ENCODE results near the gene SMIM38. TPM values are rescaled to one million over a fixed set of nuclear protein-coding genes. Genes with fewer than 3 reads are reported as not detected.

Gene SMIM38
- total and polyA plus RNA-seq, 4 experiments from 2014 or later = 0.50 to 0.70 TPM; not detected in 2

GRCh38 chr11:69129053-69129452 is 26.7 kb upstream of the SMIM38 start:
- POLR2A ChIA-PET (ENCODE audit: partially characterized antibody) = no interaction called here

DNA sequence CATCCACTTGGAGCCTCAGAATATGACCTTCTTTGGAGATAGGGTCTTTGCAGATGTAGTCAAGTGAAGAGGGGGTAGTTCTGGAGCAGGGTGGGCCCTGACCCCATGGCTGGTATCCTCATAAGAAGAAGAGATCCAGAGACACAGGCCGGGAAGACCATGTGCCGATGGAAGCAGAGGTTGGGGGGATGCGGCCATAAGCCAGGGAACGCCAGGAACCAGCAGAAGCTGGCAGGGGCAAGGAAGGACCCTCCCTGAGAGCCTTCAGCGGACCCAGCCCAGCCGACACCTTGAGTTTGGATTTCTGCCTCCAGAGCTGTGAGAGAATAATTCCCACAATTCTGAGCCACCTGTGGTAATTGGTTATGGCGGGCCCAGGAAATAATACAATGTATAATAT is 26.1 kb upstream of the SMIM38 start:
- Histone ChIP-seq H3K27ac (ENCODE audit: low read depth, low read length) (no peak overlapping the region), H3K4me3 (ENCODE audit: low read length in 2 of 2) (no peak overlapping the region), H3K4me1 (ENCODE audit: insufficient read depth, low read length) (peaks cover 16% of the 10 kb centered on the region), H3K9me3 (ENCODE audit: control insufficient read depth in 1 of 2, low read length in 2 of 2) (no peaks in the 10 kb centered on the region), H3K27me3 (ENCODE audit: insufficient read depth, low read length) (no peaks in the 10 kb centered on the region), H3K36me3 (ENCODE audit: insufficient read depth, low read length) (no peaks in the 10 kb centered on the region)
- ChIA-PET POLR2A (ENCODE audit: partially characterized antibody) (no interaction called here), CTCF (ENCODE audit: partially characterized antibody) (no interaction called here)
- H3K27ac Mint-ChIP-seq = peak overlapping the region in 1 of 7 donors; percentile 55
- peaks cover 5 to 18% (median 14%) of the 10 kb centered on the region in 4 donors for H3K4me1 Mint-ChIP-seq
- H3K4me3 Mint-ChIP-seq = no peak overlapping the region
- H3K9me3 Mint-ChIP-seq = peaks cover 0 to 19% (median 10%) of the 10 kb centered on the region in 8 donors
- no peak for DNase-seq
- intact Hi-C loops (cut with micrococcal nuclease) = no loop called here
- peaks cover 0 to 3% of the 10 kb centered on the region in 2 donors for H3K36me3 Mint-ChIP-seq
- H3K27me3 Mint-ChIP-seq = no peaks in the 10 kb centered on the region

More at GRCh38 chr11:69129053-69129452, 26.7 kb upstream of the SMIM38 start:
- intact Hi-C loops (cut with micrococcal nuclease) = no loop called here
- H3K27ac Mint-ChIP-seq = no peak overlapping the region
- H3K4me1 ChIP-seq (ENCODE audit: insufficient read depth, low read length) = peaks cover 22% of the 10 kb centered on the region
- DNase-seq = no peak
- no peaks in the 10 kb centered on the region for H3K9me3 ChIP-seq (ENCODE audit: control insufficient read depth in 1 of 2, low read length in 2 of 2)
- no peak overlapping the region for H3K4me3 Mint-ChIP-seq
- H3K4me1 Mint-ChIP-seq = peaks cover 10 to 24% (median 20%) of the 10 kb centered on the region in 4 donors
- H3K4me3 ChIP-seq (ENCODE audit: low read length in 2 of 2) = no peak overlapping the region
- no peaks in the 10 kb centered on the region for H3K36me3 ChIP-seq (ENCODE audit: insufficient read depth, low read length)
- H3K27me3 Mint-ChIP-seq = no peaks in the 10 kb centered on the region
- H3K27ac ChIP-seq (ENCODE audit: low read depth, low read length) = no peak overlapping the region
- no peaks in the 10 kb centered on the region for H3K27me3 ChIP-seq (ENCODE audit: insufficient read depth, low read length)
- H3K36me3 Mint-ChIP-seq = peaks cover 0 to 3% of the 10 kb centered on the region in 2 donors
- CTCF ChIA-PET (ENCODE audit: partially characterized antibody) = no interaction called here
- peaks cover 0 to 19% (median 10%) of the 10 kb centered on the region in 8 donors for H3K9me3 Mint-ChIP-seq

- no peak for DNase-seq
- no peaks in the 10 kb centered on the region for H3K36me3 ChIP-seq (ENCODE audit: insufficient read depth, low read length)
- intact Hi-C loops (cut with micrococcal nuclease) = no loop called here
- H3K27me3 ChIP-seq (ENCODE audit: insufficient read depth, low read length) = no peaks in the 10 kb centered on the region
- no peaks in the 10 kb centered on the region for H3K9me3 ChIP-seq (ENCODE audit: control insufficient read depth in 1 of 2, low read length in 2 of 2)
- H3K9me3 Mint-ChIP-seq = peaks cover 0 to 19% (median 10%) of the 10 kb centered on the region in 8 donors
- no peaks in the 10 kb centered on the region for H3K27me3 Mint-ChIP-seq
- H3K36me3 Mint-ChIP-seq = peaks cover 0 to 3% of the 10 kb centered on the region in 2 donors
- H3K27ac Mint-ChIP-seq = peak overlapping the region in 2 of 7 donors; percentile 62 to 70
- ChIA-PET POLR2A (ENCODE audit: partially characterized antibody) (no interaction called here), CTCF (ENCODE audit: partially characterized antibody) (no interaction called here)
- peaks cover 13% of the 10 kb centered on the region for H3K4me1 ChIP-seq (ENCODE audit: insufficient read depth, low read length)
- no peak overlapping the region for H3K27ac ChIP-seq (ENCODE audit: low read depth, low read length)
- no peak overlapping the region for H3K4me3 ChIP-seq (ENCODE audit: low read length in 2 of 2)
- H3K4me3 Mint-ChIP-seq = no peak overlapping the region
- peaks cover 4 to 15% (median 12%) of the 10 kb centered on the region in 4 donors for H3K4me1 Mint-ChIP-seq
Measured at GRCh38 chr11:69130654-69131053, 25.1 kb upstream of the SMIM38 start.

GRCh38 chr11:69131121-69131566 is 24.6 kb upstream of the SMIM38 start:
- Mint-ChIP-seq H3K36me3 (peaks cover 0 to 3% of the 10 kb centered on the region in 2 donors), H3K4me3 (no peak overlapping the region), H3K27me3 (no peaks in the 10 kb centered on the region), H3K9me3 (peaks cover 0 to 19% (median 10%) of the 10 kb centered on the region in 8 donors), H3K4me1 (peaks cover 4 to 15% (median 12%) of the 10 kb centered on the region in 4 donors), H3K27ac (peak overlapping the region in 2 of 7 donors; percentile 62 to 70)
- intact Hi-C loops (cut with micrococcal nuclease) = no loop called here
- Histone ChIP-seq H3K4me3 (ENCODE audit: low read length in 2 of 2) (no peak overlapping the region), H3K9me3 (ENCODE audit: control insufficient read depth in 1 of 2, low read length in 2 of 2) (no peaks in the 10 kb centered on the region), H3K36me3 (ENCODE audit: insufficient read depth, low read length) (no peaks in the 10 kb centered on the region), H3K27me3 (ENCODE audit: insufficient read depth, low read length) (no peaks in the 10 kb centered on the region), H3K27ac (ENCODE audit: low read depth, low read length) (no peak overlapping the region), H3K4me1 (ENCODE audit: insufficient read depth, low read length) (peaks cover 13% of the 10 kb centered on the region)
- DNase-seq = no peak
- ChIA-PET CTCF (ENCODE audit: partially characterized antibody) (no interaction called here), POLR2A (ENCODE audit: partially characterized antibody) (no interaction called here)

- ChIA-PET POLR2A (ENCODE audit: partially characterized antibody) (no interaction called here), CTCF (ENCODE audit: partially characterized antibody) (no interaction called here)
- Histone ChIP-seq H3K4me1 (ENCODE audit: insufficient read depth, low read length) (peaks cover 13% of the 10 kb centered on the region), H3K27me3 (ENCODE audit: insufficient read depth, low read length) (no peaks in the 10 kb centered on the region), H3K27ac (ENCODE audit: low read depth, low read length) (no peak overlapping the region), H3K36me3 (ENCODE audit: insufficient read depth, low read length) (no peaks in the 10 kb centered on the region), H3K9me3 (ENCODE audit: control insufficient read depth in 1 of 2, low read length in 2 of 2) (no peaks in the 10 kb centered on the region), H3K4me3 (ENCODE audit: low read length in 2 of 2) (no peak overlapping the region)
- H3K4me1 Mint-ChIP-seq = peaks cover 4 to 15% (median 12%) of the 10 kb centered on the region in 4 donors
- peaks cover 0 to 3% of the 10 kb centered on the region in 2 donors for H3K36me3 Mint-ChIP-seq
- H3K27ac Mint-ChIP-seq = no peak overlapping the region
- H3K4me3 Mint-ChIP-seq = no peak overlapping the region
- intact Hi-C loops (cut with micrococcal nuclease) = no loop called here
- H3K27me3 Mint-ChIP-seq = no peaks in the 10 kb centered on the region
- no peak for DNase-seq
- peaks cover 0 to 19% (median 11%) of the 10 kb centered on the region in 8 donors for H3K9me3 Mint-ChIP-seq
Measured at GRCh38 chr11:69131644-69132300, 24.0 kb upstream of the SMIM38 start.

DNA sequence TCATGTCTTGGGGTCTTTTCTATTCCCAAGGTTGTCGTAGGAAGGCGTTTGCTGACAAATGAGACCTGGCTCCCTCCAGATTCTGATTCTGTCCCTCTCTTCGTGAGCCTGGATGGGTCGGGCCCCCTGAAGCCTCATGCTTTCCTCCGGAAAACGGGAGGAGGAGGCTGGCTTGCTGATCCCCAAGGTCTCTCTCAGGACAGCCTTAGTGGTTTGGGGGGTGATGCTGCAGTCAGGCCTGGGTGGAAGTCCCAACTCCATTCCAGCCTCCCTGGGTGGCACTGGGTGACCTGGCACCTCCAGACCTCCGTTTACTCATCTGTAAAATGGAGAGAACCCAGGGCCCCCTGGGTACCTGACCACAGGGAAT is 23.4 kb upstream of the SMIM38 start:
- H3K27me3 Mint-ChIP-seq = no peaks in the 10 kb centered on the region
- Histone ChIP-seq H3K27ac (ENCODE audit: low read depth, low read length) (no peak overlapping the region), H3K4me1 (ENCODE audit: insufficient read depth, low read length) (peaks cover 13% of the 10 kb centered on the region), H3K9me3 (ENCODE audit: control insufficient read depth in 1 of 2, low read length in 2 of 2) (no peaks in the 10 kb centered on the region), H3K4me3 (ENCODE audit: low read length in 2 of 2) (no peak overlapping the region), H3K27me3 (ENCODE audit: insufficient read depth, low read length) (no peaks in the 10 kb centered on the region), H3K36me3 (ENCODE audit: insufficient read depth, low read length) (no peaks in the 10 kb centered on the region)
- peak overlapping the region in 1 of 7 donors; percentile 46 for H3K27ac Mint-ChIP-seq
- H3K36me3 Mint-ChIP-seq = peaks cover 0 to 3% of the 10 kb centered on the region in 2 donors
- ChIA-PET POLR2A (ENCODE audit: partially characterized antibody) (no interaction called here), CTCF (ENCODE audit: partially characterized antibody) (no interaction called here)
- no peak overlapping the region for H3K4me3 Mint-ChIP-seq
- intact Hi-C loops (cut with micrococcal nuclease) = no loop called here
- DNase-seq = no peak
- H3K9me3 Mint-ChIP-seq = peaks cover 0 to 19% (median 11%) of the 10 kb centered on the region in 8 donors
- H3K4me1 Mint-ChIP-seq = peaks cover 4 to 15% (median 12%) of the 10 kb centered on the region in 4 donors

- Mint-ChIP-seq H3K27ac (no peak overlapping the region), H3K9me3 (peaks cover 0 to 15% (median 7%) of the 10 kb centered on the region in 8 donors)
Measured at GRCh38 chr11:69133251-69133650, 22.5 kb upstream of the SMIM38 start.

More at GRCh38 chr11:69133251-69133650, 22.5 kb upstream of the SMIM38 start:
- Histone ChIP-seq H3K36me3 (ENCODE audit: insufficient read depth, low read length) (no peaks in the 10 kb centered on the region), H3K4me3 (ENCODE audit: low read length in 2 of 2) (no peak overlapping the region), H3K4me1 (ENCODE audit: insufficient read depth, low read length) (peaks cover 13% of the 10 kb centered on the region), H3K9me3 (ENCODE audit: control insufficient read depth in 1 of 2, low read length in 2 of 2) (no peaks in the 10 kb centered on the region), H3K27me3 (ENCODE audit: insufficient read depth, low read length) (no peaks in the 10 kb centered on the region), H3K27ac (ENCODE audit: low read depth, low read length) (no peak overlapping the region)
- DNase-seq = no peak
- Mint-ChIP-seq H3K4me1 (peaks cover 4 to 15% (median 12%) of the 10 kb centered on the region in 4 donors), H3K4me3 (no peak overlapping the region), H3K27me3 (no peaks in the 10 kb centered on the region), H3K36me3 (no peaks in the 10 kb centered on the region)
- intact Hi-C loops (cut with micrococcal nuclease) = no loop called here
- POLR2A ChIA-PET (ENCODE audit: partially characterized antibody) = no interaction called here
- CTCF ChIA-PET (ENCODE audit: partially characterized antibody) = no interaction called here
